Measurements from ENCODE around the gene ULBP1.
"Not testable (repeated sequence)": the region's sequence is repeated elsewhere in the genome, so short reads cannot be mapped to it uniquely, and the experiment has no call there.

The ULBP1 gene

DNA sequence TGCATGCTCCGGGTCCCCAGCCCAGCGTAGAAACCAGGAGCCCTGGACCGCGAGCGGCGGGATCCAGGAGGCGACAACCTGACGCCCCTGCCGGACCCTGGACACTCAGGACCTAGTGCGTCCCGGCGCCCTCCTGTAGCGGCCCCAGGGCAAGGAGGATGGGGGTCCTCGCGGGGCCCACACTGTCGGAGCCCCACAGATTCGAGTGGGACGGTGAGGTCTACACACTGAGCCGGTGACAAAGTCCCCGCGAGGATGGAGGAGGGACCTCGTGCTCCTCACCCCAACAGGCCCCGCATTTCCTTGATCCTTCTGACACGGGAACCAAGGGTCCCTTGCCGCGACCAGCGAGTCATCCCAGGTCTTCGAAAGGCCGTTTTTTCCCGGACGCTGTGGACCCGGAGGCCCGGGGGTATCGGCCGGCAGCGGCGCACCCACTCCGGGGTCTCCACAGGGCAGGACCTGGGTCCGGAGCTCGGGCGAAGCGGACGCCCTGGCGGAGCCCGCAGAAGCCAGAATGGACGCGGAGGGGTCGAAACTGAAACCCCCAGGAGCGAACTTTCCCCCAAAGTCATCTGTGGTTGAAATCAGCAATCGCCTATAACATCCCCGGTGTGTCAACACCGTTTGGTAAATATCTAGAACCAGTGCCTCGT is 9.3 kb upstream of the ULBP1 start:
- not testable (repeated sequence) for DNase-seq

DNA sequence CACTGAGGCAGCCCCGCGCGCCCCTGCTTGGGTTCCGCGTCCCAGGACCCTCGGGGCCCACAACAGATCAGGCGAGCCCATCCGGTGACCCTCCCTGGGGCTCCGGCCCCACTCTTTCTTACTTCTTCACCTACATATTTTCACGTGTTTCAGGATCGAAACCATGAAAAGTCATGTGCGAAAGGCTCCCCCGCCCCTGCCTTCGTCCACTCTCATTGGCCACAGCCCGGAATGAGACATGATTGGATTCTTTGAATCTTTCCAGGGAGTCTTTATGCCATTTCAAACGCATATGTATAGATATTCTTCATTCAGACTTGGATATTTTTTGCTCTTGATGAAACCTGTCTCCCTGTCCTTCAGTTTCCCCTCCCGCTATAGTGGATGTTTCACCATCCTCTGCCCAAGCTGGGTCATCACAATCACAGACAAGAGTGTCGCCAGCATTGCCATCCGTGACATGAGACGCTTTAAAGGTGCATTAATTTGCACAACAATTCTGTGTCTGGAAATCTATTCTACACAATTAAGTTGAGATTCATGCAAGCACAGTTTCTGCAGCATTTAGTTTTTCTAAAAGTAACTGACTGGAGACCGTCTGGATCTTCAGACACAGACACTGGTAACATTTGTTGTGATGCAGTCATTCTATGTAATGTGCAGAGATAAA is 8.6 kb upstream of the ULBP1 start:
- not testable (repeated sequence) for DNase-seq

DNA sequence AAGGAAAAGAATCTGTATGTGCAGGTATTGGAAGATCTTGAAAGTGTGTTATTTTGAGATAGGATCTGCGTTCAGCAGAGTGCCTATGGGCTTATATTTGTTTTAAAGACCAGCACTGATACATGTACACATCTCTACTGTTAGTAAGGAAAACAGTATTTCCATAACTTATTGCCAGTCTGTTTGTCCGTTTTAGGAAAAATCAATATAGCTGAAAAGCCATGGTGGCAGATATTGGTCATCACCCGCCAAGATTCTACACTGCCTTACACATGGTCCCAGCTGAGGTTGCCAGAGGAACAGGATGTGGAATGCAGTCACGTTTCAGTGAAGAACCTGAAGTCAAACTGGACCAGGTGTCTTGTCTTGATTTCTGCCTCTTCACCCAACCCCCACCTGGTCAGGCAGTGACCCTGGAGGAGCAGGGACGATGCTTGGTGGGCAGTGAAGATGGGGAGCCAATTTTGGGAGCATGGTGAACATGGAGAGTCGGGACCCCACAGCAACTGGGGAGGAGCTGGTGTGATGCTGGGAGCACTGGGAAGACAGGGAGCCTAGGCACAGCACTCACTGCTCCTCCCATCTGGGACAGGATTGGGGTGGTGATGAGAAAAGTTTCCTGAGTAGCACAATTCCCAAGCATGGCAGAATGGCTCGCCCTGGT is 8.0 kb upstream of the ULBP1 start:
- DNase-seq: not testable (repeated sequence)

DNA sequence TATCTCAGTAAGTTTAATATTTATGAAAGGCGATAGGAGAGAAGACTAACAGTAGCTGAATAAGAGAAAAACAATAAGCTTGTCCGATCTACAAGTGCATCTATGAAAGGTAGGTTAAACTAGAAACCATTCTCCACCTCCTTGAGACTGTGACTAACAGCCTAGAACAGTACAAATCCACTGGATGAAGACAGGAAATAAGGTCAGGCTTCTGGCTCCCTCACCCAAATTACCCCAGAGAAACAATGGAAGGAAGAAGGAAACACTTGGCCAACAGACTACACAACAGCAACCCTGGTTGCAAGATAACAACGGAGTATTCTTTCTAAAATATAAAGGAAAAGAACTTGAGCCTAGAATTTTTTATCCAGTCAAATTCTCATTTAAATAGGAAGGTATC is 5.6 kb upstream of the ULBP1 start:
- DNase-seq: not testable (repeated sequence)

DNA sequence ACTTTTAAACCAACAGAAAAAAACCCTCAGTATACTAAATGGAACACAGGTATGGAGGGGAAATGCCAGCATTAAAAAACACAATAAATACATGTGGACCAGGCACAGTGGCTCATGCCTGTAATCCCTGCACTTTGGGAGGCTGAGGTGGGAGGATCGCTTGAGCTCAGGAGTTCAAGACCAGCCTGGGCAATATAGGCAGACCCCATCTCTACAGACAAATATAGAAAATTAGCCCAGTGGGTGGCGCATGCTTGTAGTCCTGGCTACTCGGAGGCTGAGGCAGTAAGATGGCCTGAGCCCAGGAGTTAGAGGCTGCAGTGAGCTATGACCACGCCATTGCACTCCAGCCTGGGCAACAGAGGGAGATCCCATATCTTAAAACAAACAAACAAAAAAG is 3.9 kb upstream of the ULBP1 start:
- not testable (repeated sequence) for DNase-seq

DNA sequence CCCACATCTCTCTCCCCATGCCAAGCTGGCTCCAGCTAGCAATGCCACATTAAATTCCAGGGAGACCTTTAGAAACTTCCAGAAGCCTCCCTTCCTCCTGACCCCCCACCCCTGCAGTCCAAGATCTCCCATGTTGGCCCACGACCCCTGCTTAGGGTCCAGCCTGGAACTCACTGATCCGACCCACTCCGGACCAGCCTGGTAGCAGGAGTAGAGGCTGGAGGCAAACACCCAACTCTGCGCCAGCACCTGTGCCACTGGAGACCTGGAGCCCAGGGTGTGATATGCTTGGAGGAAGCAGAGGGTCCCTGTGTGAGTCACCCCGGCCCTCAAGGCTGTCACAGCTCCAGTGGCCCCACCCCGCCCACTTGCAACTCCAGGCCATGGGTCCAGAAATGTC is 3.3 kb upstream of the ULBP1 start:
- no peak for DNase-seq

DNA sequence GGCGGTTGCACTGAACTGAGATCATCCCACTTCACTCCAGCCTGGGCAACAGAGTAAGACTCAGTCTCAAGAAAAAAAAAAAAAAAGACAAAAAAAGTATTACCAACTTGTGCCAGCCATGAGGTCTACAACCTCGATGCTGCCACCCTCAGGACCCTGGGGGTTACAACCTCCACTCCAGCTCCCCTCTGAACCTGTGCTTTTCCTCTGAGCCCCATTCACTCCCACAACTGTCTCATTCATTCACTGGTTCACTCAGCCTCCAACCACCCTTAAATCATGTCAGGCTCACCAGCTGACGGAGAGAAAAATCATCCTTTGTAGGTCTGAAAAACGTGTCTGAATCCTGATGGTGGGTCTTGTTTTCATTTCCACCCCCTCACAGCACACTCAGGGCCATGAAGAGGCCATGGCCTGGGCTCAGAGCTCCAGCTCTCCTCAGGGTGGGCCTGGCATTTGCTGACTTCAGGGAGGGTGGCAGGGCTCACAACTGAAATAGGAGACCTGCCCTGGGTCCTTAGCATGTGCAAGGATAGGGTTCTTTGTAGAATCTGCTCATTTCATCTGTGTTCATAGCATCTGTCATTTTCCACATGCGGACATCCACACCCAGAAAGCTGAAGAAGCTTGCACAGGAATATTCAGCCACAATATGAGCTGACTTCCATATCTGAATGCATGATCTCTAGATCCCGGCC is 1.9 kb upstream of the ULBP1 start:
- DNase-seq: peak; percentile 50

DNA sequence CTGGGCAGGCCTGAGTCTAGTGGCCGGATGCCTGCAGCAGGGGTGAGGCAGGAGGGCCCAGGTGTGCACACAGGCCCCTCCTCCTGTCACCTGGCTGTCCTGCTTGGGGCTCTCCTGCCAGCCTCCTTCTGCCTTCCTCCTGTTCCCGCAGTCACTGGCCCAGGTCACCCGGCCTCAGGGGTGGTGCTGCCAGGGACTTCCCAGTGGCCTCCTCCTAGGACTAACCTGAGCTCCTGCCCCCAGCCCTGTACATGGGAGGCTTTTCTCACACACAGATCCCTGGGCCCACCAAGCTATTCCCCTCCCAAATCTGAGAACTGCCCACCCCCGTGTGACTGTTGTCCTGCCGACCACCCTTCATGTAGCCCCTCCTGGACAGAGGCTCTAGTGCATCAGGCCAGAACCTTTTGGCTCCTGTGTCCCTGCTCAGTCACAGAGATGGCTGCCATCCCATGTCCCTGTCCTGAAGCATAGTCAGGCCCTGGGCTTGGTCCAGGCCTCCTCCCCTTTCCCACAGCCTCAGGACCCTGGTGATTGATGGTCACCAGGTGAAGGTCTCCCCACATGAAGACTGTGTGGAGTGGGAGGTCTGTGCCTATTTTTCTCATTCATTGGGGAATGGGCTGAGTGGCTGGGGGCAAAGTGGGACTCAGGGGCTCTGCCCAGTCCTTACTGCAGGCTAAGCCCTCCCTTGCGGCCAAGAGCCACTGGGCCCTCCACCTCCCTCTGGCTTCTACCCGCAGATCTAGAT is 1.1 kb upstream of the ULBP1 start:
- no peak for DNase-seq

DNA sequence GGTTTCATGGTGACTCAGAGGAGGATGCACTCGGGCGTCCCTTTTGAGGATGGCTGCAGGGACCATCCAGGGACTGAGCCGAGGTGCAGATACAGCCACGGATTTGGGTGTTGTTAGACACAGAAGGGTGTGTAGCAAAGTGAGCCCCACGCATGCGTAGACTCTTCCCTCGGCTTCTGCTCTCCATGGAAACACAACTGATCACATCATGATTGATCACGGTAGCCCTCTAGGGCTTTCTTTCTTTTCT is 606 bp upstream of the ULBP1 start:
- DNase-seq: peak; percentile 70

DNA sequence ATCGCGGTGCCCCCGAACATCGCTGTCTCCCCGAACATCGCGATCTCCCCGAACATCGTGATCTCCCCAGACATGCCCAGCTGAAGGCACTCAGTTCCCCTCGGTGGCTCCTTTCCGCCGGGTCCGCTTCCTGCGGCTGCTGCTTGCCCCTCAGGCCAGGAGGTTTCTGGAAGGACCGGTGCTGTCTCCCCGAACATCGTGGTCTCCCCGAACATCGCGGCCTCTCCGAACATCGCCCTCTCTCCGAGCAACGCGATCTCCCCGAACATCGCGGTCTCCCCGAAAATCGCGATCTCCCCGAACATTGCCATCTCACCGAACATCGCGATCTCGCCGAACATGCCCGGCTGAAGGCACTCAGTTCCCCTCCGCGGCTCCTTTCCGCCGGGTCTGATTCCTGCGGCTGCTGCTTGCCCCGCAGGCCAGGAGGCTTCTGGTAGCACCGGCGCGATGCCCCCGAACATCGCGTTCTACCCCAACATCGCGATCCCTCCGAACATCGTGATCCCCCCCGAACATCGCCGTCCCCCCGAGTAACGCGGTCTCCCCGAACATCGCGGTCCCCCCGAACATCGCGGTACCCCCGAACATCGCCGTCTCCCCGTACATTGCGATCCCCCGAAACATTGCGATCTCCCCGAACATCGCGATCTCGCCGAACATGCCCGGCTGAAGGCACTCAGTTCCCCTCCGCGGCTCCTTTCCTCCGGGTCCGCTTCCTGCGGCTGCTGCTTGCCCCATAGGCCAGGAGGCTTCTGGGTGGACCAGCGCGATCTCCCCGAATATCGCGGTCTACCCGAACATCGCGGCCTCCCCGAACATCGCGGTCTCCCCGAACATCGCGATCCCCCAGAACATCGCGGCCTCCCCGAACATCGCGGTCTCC is 808 bp downstream of the ULBP1 start:
- DNase-seq: peak; percentile 43

DNA sequence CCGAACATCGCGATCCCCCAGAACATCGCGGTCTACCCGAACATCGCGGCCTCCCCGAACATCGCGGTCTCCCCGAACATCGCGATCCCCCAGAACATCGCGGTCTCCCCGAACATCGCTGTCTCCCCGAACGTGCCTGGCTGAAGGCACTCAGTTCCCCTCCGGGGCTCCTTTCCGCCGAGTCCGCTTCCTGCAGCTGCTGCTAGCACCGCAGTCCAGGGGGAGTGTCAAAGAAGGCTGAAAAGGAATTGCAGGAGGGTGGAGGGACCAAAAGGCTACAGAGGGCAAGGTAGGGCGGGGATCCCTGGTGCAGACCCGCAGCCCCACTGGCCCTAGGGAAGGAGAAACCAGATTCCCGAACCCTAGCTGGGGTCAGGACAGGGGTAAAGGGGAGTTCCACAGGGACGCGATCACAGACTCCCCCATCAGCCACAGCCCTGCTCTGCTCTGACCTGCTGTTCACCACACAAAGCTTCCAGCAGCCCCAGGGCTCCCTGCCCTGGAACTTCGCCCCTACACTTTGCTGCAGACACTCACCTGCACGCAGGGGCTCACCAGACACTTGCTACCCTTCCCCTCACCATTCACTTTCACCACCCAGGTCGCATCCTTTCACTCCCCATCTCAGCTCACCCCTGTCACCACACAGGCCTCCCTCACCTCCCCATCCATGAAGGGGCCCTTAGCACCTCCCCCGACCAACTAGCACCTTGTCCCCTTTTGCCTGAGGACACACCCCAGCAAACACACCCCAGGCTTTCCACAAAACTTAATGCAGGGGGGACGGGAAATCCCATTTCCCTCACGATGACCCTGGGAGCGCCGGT is 1.7 kb downstream of the ULBP1 start:
- DNase-seq: peak; percentile 51

DNA sequence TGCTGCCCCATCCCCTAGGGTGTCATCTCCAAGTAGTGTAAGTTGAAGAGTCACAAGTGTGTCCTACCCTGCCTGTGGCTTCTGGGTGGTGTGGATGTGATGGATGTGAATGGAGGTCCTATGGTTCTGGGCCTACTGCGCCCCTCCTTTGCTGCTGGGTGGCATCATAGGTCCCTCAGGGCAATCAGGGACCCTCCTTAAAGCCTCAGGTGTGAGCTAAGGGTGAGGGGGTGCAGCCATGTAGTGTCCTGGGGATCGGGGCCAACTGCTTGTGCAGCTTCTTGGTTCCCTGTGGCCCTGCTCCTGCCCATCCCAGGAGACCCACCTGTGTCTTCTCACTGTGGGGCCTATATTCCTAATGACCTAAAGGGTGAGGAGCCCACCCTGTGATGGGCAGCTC is 2.6 kb downstream of the ULBP1 start:
- DNase-seq: not testable (repeated sequence)

DNA sequence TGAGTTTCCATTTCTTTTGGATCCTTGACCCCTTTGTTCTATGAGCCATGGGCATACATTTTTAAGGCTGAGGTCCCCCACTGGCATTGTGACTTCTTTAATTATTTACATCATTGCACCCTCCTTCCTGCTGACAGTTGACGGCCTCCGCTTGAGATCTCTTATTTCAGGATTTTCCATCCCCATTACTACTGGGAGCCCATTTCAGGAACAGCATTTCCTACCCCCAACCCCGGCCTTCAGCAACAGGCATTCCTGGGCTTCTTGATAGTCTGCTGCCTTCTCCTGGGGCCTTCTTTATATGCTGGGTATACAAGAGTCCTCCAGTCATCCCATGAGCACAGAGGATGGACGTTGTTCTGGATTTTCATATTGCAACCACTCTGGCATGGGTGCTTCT is 3.8 kb downstream of the ULBP1 start:
- DNase-seq: no peak

DNA sequence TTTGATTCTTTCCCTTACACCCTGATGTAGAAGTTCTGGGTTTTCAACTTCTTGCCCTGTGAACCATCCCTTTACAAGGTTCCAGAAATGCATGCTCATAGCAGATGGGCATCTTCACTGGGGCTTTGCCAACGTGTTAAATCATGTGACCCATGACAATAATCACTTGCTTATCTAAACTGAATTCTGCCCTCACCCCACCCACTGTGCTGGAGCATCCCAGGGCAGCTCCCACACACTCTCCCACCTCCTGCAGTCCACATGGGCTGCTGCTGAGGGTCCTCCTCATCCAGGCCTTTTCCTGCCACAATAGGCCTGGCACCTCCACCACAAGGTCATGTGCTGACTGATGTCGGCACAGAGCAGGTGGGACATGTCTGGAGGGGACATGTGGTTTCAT is 4.3 kb downstream of the ULBP1 start:
- not testable (repeated sequence) for DNase-seq

DNA sequence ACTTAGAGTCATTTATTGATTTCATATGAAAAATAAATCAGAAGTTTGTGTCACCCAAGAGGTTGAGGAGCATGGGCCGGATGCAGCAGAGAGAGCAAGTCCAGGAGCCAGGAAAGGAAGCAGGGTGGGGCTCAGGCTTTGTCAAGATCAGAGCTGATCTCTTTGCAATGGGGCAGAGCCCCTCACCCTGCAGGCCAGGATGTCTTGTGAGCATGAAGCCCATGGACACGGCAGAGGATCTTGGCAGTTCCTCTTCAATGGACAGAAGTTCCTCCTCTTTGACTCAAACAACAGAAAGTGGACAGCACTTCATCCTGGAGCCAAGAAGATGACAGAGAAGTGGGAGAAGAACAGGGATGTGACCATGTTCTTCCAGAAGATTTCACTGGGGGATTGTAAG is 5.2 kb downstream of the ULBP1 start:
- not testable (repeated sequence) for DNase-seq

DNA sequence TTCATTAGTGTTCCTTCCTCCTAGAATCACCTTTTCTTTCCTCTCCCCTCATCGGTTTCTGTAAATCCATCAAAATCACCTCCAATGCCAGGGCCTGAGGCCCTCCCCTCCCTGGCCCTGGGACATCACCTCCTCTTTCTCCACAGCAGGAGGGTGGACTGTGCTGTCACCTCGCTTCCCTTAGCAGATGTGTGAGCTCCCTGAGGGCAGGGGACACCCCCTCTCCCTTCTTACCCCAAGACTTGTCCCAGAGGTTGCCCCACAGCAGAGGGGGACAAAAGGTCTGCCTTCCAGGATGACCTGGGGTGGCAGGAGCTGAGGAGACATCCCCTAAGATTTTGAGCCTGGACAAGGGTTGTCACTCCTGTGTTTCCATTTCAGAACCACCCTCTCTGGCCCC is 5.9 kb downstream of the ULBP1 start:
- DNase-seq: no peak

DNA sequence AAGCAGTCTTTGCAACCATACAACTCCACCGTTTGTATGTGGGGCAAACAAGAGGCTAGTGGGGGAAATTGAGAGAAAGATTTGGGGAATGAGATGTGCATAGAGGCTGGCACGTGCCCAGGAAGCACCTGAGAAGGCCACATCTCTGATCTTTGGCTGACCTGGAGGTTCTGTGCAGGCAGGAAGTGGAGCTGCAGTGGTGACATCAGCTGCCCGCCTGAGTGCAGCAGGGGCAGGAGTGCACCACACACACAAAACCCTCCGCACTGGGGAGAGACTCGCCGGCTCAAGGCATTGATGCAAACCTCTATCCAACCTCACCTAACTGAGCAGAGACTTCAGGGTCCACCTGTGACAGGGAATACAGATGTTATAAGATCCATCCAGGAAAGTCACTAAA is 10.7 kb downstream of the ULBP1 start:
- not testable (repeated sequence) for DNase-seq

DNA sequence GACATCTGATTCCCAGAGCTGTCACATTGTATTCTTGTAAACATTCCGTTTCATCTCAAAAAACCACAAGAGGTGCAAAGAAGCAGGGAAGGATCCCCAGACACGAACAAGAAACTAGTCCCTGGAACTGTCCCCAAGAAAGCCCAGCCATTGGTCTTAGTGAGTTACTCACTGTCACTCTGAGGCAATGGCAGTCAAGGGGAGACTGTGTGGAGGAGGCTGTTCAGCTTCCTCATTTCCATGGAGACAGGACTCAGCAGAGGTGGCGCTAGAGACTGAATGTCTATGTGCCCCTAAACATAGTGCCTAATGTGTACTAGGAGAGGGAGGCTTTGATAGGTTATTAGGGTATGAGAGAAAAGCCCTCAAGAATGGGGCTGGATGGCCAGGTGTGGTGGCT is 11.1 kb downstream of the ULBP1 start:
- no peak for DNase-seq

DNA sequence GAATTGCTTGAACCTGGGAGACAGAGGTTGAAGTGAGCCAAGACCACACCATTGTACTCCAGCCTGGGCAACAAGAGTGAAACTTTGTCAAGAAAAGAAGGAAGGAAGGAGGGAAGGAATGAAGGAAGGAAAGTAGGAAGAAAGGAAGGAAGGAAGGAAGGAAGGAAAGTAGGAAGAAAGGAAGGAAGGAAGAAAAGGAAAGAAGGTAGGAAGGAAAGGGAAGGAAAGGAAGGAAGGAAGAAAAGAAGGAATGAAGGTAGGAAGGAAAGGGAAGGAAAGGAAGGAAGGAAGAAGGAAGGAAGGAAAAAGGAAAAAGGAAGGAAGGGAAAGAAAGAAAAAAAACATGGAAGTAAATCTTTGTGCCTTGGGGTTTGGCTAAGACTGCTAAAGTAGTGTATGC is 11.7 kb downstream of the ULBP1 start:
- no peak for DNase-seq

DNA sequence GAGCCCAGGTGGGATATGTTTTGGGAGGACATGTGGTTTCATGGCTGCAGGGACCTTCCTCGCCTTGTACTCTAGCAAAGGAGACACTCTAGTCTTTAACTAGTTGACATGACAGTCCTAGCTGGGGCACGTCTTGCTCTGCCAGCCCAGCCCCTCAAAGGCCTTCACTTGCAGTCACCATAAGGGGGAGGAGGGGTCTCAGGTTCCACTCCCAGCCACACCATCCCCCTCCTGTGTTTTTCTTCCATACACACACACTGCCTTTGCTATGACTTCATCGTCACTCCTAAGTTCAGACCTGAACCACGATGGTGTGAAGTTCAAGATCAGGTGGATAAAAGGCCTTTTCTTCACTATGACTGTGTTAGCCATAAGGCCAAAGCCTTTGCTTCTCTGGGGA is 13.5 kb downstream of the ULBP1 start:
- DNase-seq: no peak

DNA sequence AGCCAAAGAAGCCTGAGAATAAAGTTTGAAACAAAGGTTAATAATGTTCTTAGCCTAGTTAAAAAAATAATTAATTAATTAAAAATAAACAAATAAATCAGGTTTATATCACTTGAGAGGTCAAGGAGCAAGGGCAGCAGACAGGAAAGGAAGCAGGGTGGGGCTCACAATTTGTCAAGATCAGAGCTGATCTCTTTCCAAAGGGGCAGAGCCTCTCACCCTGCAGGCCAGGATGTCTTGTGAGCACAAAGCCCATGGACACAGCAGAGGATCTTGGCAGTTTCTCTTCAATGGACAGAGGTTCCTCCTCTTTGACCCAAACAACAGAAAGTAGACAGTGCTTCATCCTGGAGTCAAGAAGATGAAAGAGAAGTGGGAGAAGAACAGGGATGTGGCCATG is 14.9 kb downstream of the ULBP1 start:
- DNase-seq: no peak

Measured in stimulated activated CD4-positive, alpha-beta T cell treated with anti-CD3 and anti-CD28 coated beads, Interleukin-15, amount 100 ng/mL, for 24 hours (primary cell).